WTC11 (cell line): ENCODE measurements around the gene E2F2. TPM values are rescaled to one million over a fixed set of nuclear protein-coding genes. Genes with fewer than 3 reads are reported as not detected.

Source experiments
- ATAC-seq: fragments of 200-7000 bp; cut with Tn5 transposase; 2 replicates; pipeline ENCODE4 v1.10.0; 2021; ENCODE audit warnings: mild to moderate bottlenecking, moderate library complexity
- CTCF ChIA-PET: fragments of 300-600 bp; sonication (Branson Sonifier 250); formaldehyde crosslinking; loops from one replicate; lab custom pipeline; 2021; ENCODE audit warnings: antibody characterized with exemption; lab: Charles Lee
- POLR2A ChIA-PET: fragments of 350-600 bp; sonication (Branson Sonifier 250); formaldehyde crosslinking; loops from one replicate; lab custom pipeline; 2021; ENCODE audit warnings: antibody characterized with exemption; lab: Charles Lee
- DNase-seq: peaks from one replicate; pipeline ENCODE4 v3.0.0; 2021; ENCODE audit warnings: low spot score
- H3K27ac Mint-ChIP-seq: 2 replicates; pipeline ENCODE4 v1.8.0; 2021; ENCODE audit warnings: mixed read lengths
- H3K27me3 Mint-ChIP-seq: 2 replicates; pipeline ENCODE4 v1.8.0; 2021; ENCODE audit warnings: low read depth, mild to moderate bottlenecking, moderate library complexity, mixed read lengths
- H3K36me3 Mint-ChIP-seq: 2 replicates; pipeline ENCODE4 v1.8.0; 2021; ENCODE audit warnings: mixed read lengths
- H3K4me1 Mint-ChIP-seq: 2 replicates; pipeline ENCODE4 v1.8.0; 2022; ENCODE audit warnings: mixed read lengths
- H3K4me3 Mint-ChIP-seq: 2 replicates; pipeline ENCODE4 v1.8.0; 2021; ENCODE audit warnings: mild to moderate bottlenecking, moderate library complexity, mixed read lengths
- H3K9me3 Mint-ChIP-seq: 2 replicates; pipeline ENCODE4 v1.8.0; 2021; ENCODE audit warnings: mixed read lengths
- CDX4 ChIP-seq: fragments of 250-450 bp; sonication (Bioruptor Pico); IDR thresholded peaks from 2 replicates; pipeline ENCODE4 v1.9.0; 2021; ENCODE audit warnings: moderate library complexity, mild to moderate bottlenecking, inconsistent platforms, borderline replicate concordance
- CREB1 ChIP-seq: sonication (generic); formaldehyde crosslinking; IDR thresholded peaks from 2 replicates; pipeline ENCODE4 v1.8.0; 2023; ENCODE audit warnings: mild to moderate bottlenecking, missing genetic modification reagents
- ERG ChIP-seq: fragments of 250-450 bp; sonication (Bioruptor Pico); IDR thresholded peaks from 2 replicates; pipeline ENCODE4 v1.8.0; 2021; ENCODE audit warnings: mild to moderate bottlenecking
- ESRRA ChIP-seq: sonication (generic); formaldehyde crosslinking; IDR thresholded peaks from 2 replicates; pipeline ENCODE4 v1.8.1; 2022; ENCODE audit warnings: mild to moderate bottlenecking, missing genetic modification reagents, borderline replicate concordance
- HMGXB4 ChIP-seq: sonication (generic); formaldehyde crosslinking; IDR thresholded peaks from 2 replicates; pipeline ENCODE4 v1.8.1; 2023; ENCODE audit warnings: mild to moderate bottlenecking, moderate library complexity, missing genetic modification reagents
- JUN ChIP-seq: sonication (generic); formaldehyde crosslinking; IDR thresholded peaks from 2 replicates; pipeline ENCODE4 v1.8.0; 2023; ENCODE audit warnings: mild to moderate bottlenecking, missing genetic modification reagents
- NFE2L1 ChIP-seq: sonication (generic); formaldehyde crosslinking; IDR thresholded peaks from 2 replicates; pipeline ENCODE4 v1.8.1; 2023; ENCODE audit warnings: missing genetic modification reagents
- NR2C2 ChIP-seq: sonication (generic); formaldehyde crosslinking; IDR thresholded peaks from 2 replicates; pipeline ENCODE4 v1.8.0; 2022; ENCODE audit warnings: mild to moderate bottlenecking, missing genetic modification reagents
- NR3C1 ChIP-seq: sonication (generic); formaldehyde crosslinking; conservative IDR thresholded peaks from 2 replicates; pipeline ENCODE4 v1.8.1; 2023; ENCODE audit warnings: low read depth, mild to moderate bottlenecking, missing genetic modification reagents
- SP1 ChIP-seq: sonication (generic); formaldehyde crosslinking; conservative IDR thresholded peaks from 2 replicates; pipeline ENCODE4 v1.8.1; 2022; ENCODE audit warnings: missing genetic modification reagents
- TEAD1 ChIP-seq: sonication (generic); formaldehyde crosslinking; IDR thresholded peaks from 2 replicates; pipeline ENCODE4 v1.8.0; 2022; ENCODE audit warnings: mild to moderate bottlenecking, missing genetic modification reagents
- TP53 ChIP-seq: sonication (generic); formaldehyde crosslinking; IDR thresholded peaks from 2 replicates; pipeline ENCODE4 v1.8.1; 2023; ENCODE audit warnings: mild to moderate bottlenecking, missing genetic modification reagents
- USF1 ChIP-seq: sonication (generic); formaldehyde crosslinking; IDR thresholded peaks from 2 replicates; pipeline ENCODE4 v1.8.0; 2022; ENCODE audit warnings: mild to moderate bottlenecking, missing genetic modification reagents
- USF2 ChIP-seq: sonication (generic); formaldehyde crosslinking; IDR thresholded peaks from 2 replicates; pipeline ENCODE4 v1.8.1; 2023; ENCODE audit warnings: mild to moderate bottlenecking, missing genetic modification reagents, moderate library complexity
- ZBTB21 ChIP-seq: sonication (generic); formaldehyde crosslinking; IDR thresholded peaks from 2 replicates; pipeline ENCODE4 v1.8.1; 2023; ENCODE audit warnings: mild to moderate bottlenecking, missing genetic modification reagents, borderline replicate concordance
- ZNF219 ChIP-seq: sonication (generic); formaldehyde crosslinking; IDR thresholded peaks from 2 replicates; pipeline ENCODE4 v1.8.0; 2023; ENCODE audit warnings: missing genetic modification reagents, mild to moderate bottlenecking, borderline replicate concordance
- ZNF232 ChIP-seq: sonication (generic); formaldehyde crosslinking; IDR thresholded peaks from 2 replicates; pipeline ENCODE4 v1.8.0; 2022; ENCODE audit warnings: mild to moderate bottlenecking, missing genetic modification reagents
- ZNF263 ChIP-seq: sonication (generic); formaldehyde crosslinking; IDR thresholded peaks from 2 replicates; pipeline ENCODE4 v1.8.1; 2022; ENCODE audit warnings: low read depth, mild to moderate bottlenecking, moderate library complexity, missing genetic modification reagents
- ZNF423 ChIP-seq: fragments of 250-450 bp; sonication (Bioruptor Pico); IDR thresholded peaks from 2 replicates; pipeline ENCODE4 v2.1.2; 2022; ENCODE audit warnings: mild to moderate bottlenecking, moderate library complexity
- ZNF512 ChIP-seq: sonication (generic); formaldehyde crosslinking; IDR thresholded peaks from 2 replicates; pipeline ENCODE4 v1.8.1; 2022; ENCODE audit warnings: missing genetic modification reagents, borderline replicate concordance
- ZNF671 ChIP-seq: fragments of 250-450 bp; sonication (Bioruptor Pico); IDR thresholded peaks from 2 replicates; pipeline ENCODE4 v1.8.0; 2021; ENCODE audit warnings: mild to moderate bottlenecking
- total RNA-seq: library from RNA; stranded (reverse); gene quantifications from 3 replicates; pipeline ENCODE4 v1.2.3, GENCODE V29; 2021

Gene E2F2
- total RNA-seq, 1 experiment from 2014 or later = 5.6 TPM

- H3K36me3 Mint-ChIP-seq = peaks cover 19% of the 10 kb centered on the region
- peak overlapping the region; percentile 100 for H3K27ac Mint-ChIP-seq
- DNase-seq = peak; percentile 90
- peaks cover 66% of the 10 kb centered on the region for H3K4me1 Mint-ChIP-seq
- CTCF ChIA-PET = interaction anchor here (0.6 to 13.3 kb wide), 22 partner anchors 9 to 238 kb away, joined by 3 to 341 read pairs (median 4); partner anchors contain the start of gene RPL11
- POLR2A ChIA-PET = interaction anchor here (0.7 to 7.7 kb wide), 10 partner anchors 11 to 189 kb away, joined by 3 to 100 read pairs (median 8); partner anchors contain the start of gene ELOA
- 0 out of 2 replicates have a peak, but pooled peaks have one; percentile 23 for TF ChIP-seq ZNF219 (CRISPR knock-in tag)
- no peak for TF ChIP-seq CREB1 (CRISPR knock-in tag)
- no peak for TF ChIP-seq CDX4 (CRISPR knock-in tag)
- no peak for TF ChIP-seq NFE2L1
- 0 out of 2 replicates have a peak, but pooled peaks have one; percentile 40 for TF ChIP-seq ZBTB21 (CRISPR knock-in tag)
- TF ChIP-seq NR2C2 (CRISPR knock-in tag) = 0 out of 2 replicates have a peak, but pooled peaks have one; percentile 32
- TF ChIP-seq ZNF671 = peak; percentile 31; the same call in 1 of the 2 replicates
- peak; percentile 74 for TF ChIP-seq SP1 (CRISPR knock-in tag)
- TF ChIP-seq ESRRA (CRISPR knock-in tag) = peak; percentile 58; the same call in 1 of the 2 replicates
- 0 out of 2 replicates have a peak, but pooled peaks have one; percentile 56 for TF ChIP-seq ZNF232 (CRISPR knock-in tag)
- TF ChIP-seq TEAD1 (CRISPR knock-in tag) = peak; percentile 68; the same call in 1 of the 2 replicates
- peak; percentile 68 for TF ChIP-seq ZNF423 (CRISPR knock-in tag)
- TF ChIP-seq ERG (CRISPR knock-in tag) = no peak; the same call in 1 of the 2 replicates
- TF ChIP-seq ZNF512 (CRISPR knock-in tag) = no peak
- peak; percentile 81 for TF ChIP-seq USF1 (CRISPR knock-in tag)
- TF ChIP-seq NR3C1 = 0 out of 2 replicates have a peak, but pooled peaks have one; percentile 66
- TF ChIP-seq TP53 (CRISPR knock-in tag) = 0 out of 2 replicates have a peak, but pooled peaks have one; percentile 60
- TF ChIP-seq JUN (CRISPR knock-in tag) = 0 out of 2 replicates have a peak, but pooled peaks have one; percentile 32
- TF ChIP-seq USF2 = peak; percentile 89
- H3K27me3 Mint-ChIP-seq = no peaks in the 10 kb centered on the region; the same call in 1 of the 2 replicates
- peak; percentile 53 for ATAC-seq
- H3K9me3 Mint-ChIP-seq = no peaks in the 10 kb centered on the region
- peak overlapping the region; percentile 94 for H3K4me3 Mint-ChIP-seq
These were observed 23.6 kb upstream of the E2F2 start for GRCh38 chr1:23554481-23555269.

GRCh38 chr1:23554127-23554480 is 23.1 kb upstream of the E2F2 start:
- peaks cover 66% of the 10 kb centered on the region for H3K4me1 Mint-ChIP-seq

More at GRCh38 chr1:23554127-23554480, 23.1 kb upstream of the E2F2 start:
- ATAC-seq (no peak), DNase-seq (no peak)
- peak overlapping the region; percentile 72 for H3K4me3 Mint-ChIP-seq
- H3K36me3 Mint-ChIP-seq = peaks cover 19% of the 10 kb centered on the region
- peak overlapping the region; percentile 100 for H3K27ac Mint-ChIP-seq
- TF ChIP-seq ZNF263 = no peak
- TF ChIP-seq HMGXB4 (CRISPR knock-in tag) = peak; percentile 40; the same call in 1 of the 2 replicates
- H3K9me3 Mint-ChIP-seq = no peaks in the 10 kb centered on the region
- ChIA-PET CTCF (interaction anchor here (0.6 to 13.3 kb wide), 20 partner anchors 9 to 238 kb away, joined by 3 to 341 read pairs (median 4); partner anchors contain the start of gene RPL11), POLR2A (interaction anchor here (1.1 to 7.7 kb wide), 8 partner anchors 12 to 83 kb away, joined by 3 to 100 read pairs (median 8); no protein-coding TSS in a partner anchor)
- H3K27me3 Mint-ChIP-seq = no peaks in the 10 kb centered on the region; the same call in 1 of the 2 replicates
